DND-41 (cell line): Measurements from ENCODE around the gene ZBTB7B.

Experiments used
- ATAC-seq: fragments of 200-7000 bp; cut with Tn5 transposase; 3 replicates; pipeline ENCODE4 v1.9.1; 2021; ENCODE audit warnings: low read depth; ENCODE audit not compliant: insufficient read depth
- DNase-seq: peaks from one replicate; pipeline ENCODE4 v3.0.0-alpha.2; 2020
- H2AFZ ChIP-seq: 2 replicates; pipeline ENCODE4 v1.6.0; 2012; ENCODE audit warnings: low read depth, low read length
- H3K27ac ChIP-seq: 2 replicates; pipeline ENCODE4 v1.5.1; 2012; ENCODE audit warnings: low read length, inconsistent platforms
- H3K27me3 ChIP-seq: fragments of 200-600 bp; sonication (generic); 2 replicates; pipeline ENCODE4 v1.6.0; 2012; ENCODE audit warnings: low read length, mild to moderate bottlenecking, inconsistent platforms; ENCODE audit not compliant: insufficient read depth, poor library complexity
- H3K36me3 ChIP-seq: 2 replicates; pipeline ENCODE4 v1.5.1; 2012; ENCODE audit warnings: low read length, inconsistent platforms; ENCODE audit not compliant: insufficient read depth
- H3K4me1 ChIP-seq: 2 replicates; pipeline ENCODE4 v1.5.1; 2012; ENCODE audit warnings: mild to moderate bottlenecking, low read length; ENCODE audit not compliant: insufficient read depth
- H3K4me2 ChIP-seq: 2 replicates; pipeline ENCODE4 v1.6.0; 2012; ENCODE audit warnings: mild to moderate bottlenecking, moderate library complexity, low read length, inconsistent platforms; ENCODE audit not compliant: insufficient read depth
- H3K4me3 ChIP-seq, 2 experiments: fragments of 200-600 bp in 1 of 2; shearing (Covaris generic) in 1 of 2; 2 replicates each; pipeline ENCODE4 v1.5.1; 2012 to 2016; ENCODE audit warnings: inconsistent platforms in 2 of 2, low read length in 2 of 2, mild to moderate bottlenecking in 2 of 2, low read depth in 1 of 2, moderate library complexity in 1 of 2
- H3K79me2 ChIP-seq: 2 replicates; pipeline ENCODE4 v1.6.0; 2012; ENCODE audit warnings: low read length, inconsistent platforms; ENCODE audit not compliant: insufficient read depth
- H3K9ac ChIP-seq: 2 replicates; pipeline ENCODE4 v1.6.0; 2012; ENCODE audit warnings: low read depth, mild to moderate bottlenecking, inconsistent platforms, low read length, moderate library complexity
- H3K9me3 ChIP-seq: 2 replicates; pipeline ENCODE4 v1.5.1; 2012; ENCODE audit warnings: low read length, moderate library complexity, mild to moderate bottlenecking, inconsistent platforms; ENCODE audit not compliant: insufficient read depth, severe bottlenecking
- H4K20me1 ChIP-seq: 2 replicates; pipeline ENCODE4 v1.6.0; 2012; ENCODE audit warnings: low read length; ENCODE audit not compliant: insufficient read depth
- EZH2 ChIP-seq: IDR thresholded peaks from 3 replicates; pipeline ENCODE4 v1.6.1; 2012; ENCODE audit warnings: borderline replicate concordance, low read depth, mild to moderate bottlenecking, moderate library complexity, low read length, inconsistent platforms; ENCODE audit not compliant: severe bottlenecking
- TF ChIP-seq, protein P1 (sequence below): IDR thresholded peaks from 2 replicates; pipeline ENCODE4 v1.5.1; 2012; ENCODE audit warnings: borderline replicate concordance, low read length, moderate library complexity, mild to moderate bottlenecking; ENCODE audit not compliant: poor library complexity, severe bottlenecking; ENCODE audit errors: extremely low read depth

The ZBTB7B gene

DNA sequence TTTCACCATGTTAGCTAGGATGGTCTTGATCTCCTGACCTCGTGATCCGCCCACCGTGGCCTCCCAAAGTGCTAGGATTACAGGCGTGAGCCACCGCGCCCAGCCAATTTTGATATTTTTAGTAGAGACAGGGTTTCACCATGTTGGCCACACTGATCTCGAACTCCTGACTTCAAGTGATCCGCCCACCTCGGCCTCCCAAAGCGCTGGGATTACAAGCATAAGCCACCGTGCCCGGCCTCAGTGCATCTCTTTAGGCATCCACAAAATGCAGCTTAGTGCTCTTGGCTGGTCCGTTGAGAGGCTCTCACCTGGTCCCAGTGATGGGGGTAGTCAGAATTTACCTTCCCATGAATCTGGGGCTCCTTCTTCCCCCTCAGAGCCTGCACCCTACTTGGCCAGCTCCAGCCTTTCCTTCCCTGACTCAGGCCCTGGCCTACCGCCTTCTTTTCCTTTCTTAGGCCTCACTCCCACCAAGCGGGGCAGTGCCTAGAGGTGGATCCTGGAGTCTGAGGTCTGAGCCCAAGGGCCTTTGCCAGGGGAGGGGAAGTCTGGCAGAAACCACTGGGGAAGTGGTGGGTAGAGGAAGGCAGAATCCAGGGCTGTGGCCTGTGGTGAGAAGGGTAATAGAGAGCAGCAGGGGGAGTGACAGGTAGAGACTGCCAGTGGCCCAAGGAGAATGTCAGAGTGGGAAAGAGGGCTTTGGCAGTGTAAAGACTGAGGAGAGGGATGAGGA lies 5.5 kb upstream of the ZBTB7B start:
- TF ChIP-seq, protein P1, sequence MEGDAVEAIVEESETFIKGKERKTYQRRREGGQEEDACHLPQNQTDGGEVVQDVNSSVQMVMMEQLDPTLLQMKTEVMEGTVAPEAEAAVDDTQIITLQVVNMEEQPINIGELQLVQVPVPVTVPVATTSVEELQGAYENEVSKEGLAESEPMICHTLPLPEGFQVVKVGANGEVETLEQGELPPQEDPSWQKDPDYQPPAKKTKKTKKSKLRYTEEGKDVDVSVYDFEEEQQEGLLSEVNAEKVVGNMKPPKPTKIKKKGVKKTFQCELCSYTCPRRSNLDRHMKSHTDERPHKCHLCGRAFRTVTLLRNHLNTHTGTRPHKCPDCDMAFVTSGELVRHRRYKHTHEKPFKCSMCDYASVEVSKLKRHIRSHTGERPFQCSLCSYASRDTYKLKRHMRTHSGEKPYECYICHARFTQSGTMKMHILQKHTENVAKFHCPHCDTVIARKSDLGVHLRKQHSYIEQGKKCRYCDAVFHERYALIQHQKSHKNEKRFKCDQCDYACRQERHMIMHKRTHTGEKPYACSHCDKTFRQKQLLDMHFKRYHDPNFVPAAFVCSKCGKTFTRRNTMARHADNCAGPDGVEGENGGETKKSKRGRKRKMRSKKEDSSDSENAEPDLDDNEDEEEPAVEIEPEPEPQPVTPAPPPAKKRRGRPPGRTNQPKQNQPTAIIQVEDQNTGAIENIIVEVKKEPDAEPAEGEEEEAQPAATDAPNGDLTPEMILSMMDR, result no peak
- no peak for TF ChIP-seq EZH2
- H3K27ac ChIP-seq, result no peak overlapping the region
- no peak for DNase-seq
- H3K27me3 ChIP-seq, result peaks cover 45% of the 10 kb centered on the region
- no peak overlapping the region for H3K4me3 ChIP-seq
- H3K9me3 ChIP-seq, result no peaks in the 10 kb centered on the region
- H3K9ac ChIP-seq, result no peak overlapping the region
- H4K20me1 ChIP-seq, result peaks cover 68% of the 10 kb centered on the region
- no peaks in the 10 kb centered on the region for H3K36me3 ChIP-seq
- no peak for ATAC-seq
- H3K79me2 ChIP-seq, result no peaks in the 10 kb centered on the region
- peaks cover 37% of the 10 kb centered on the region for H3K4me1 ChIP-seq
- no peak overlapping the region for H2AFZ ChIP-seq
- H3K4me2 ChIP-seq, result no peak overlapping the region

DNA sequence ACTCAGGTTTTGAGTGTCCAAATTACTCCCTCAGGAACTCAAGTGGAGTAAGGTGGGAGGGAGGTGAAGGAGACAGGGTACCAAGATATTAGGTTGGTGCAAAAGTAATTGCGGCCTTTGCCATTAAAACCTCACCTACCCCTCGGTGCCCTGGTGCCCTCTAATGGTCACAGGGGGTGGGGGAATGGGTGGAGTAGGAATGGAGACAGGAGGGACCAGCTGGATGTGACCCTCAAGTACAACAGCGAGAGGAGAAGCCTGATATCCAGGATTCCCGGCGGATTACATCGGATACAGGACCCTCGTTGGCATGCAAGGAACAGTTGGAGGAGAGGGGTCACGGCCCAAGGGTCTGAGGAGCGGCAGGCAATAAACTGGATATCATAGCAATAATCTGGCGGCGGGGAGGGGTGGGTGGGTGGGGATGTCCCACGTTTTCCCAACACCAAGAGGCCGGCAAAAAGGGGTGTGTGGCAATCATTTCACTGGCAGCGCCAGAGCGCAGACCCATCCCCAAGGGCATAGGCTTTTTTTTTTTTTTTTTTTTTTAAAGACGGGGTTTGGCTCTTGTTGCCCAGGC lies 4.3 kb upstream of the ZBTB7B start:
- Histone ChIP-seq H3K79me2 (no peaks in the 10 kb centered on the region), H3K27me3 (peaks cover 52% of the 10 kb centered on the region), H3K27ac (no peak overlapping the region), H4K20me1 (peaks cover 68% of the 10 kb centered on the region), H3K9me3 (no peaks in the 10 kb centered on the region), H3K9ac (no peak overlapping the region), H2AFZ (no peak overlapping the region), H3K4me3 (no peak overlapping the region), H3K4me2 (peak overlapping the region; percentile 51; the same call in 1 of the 2 replicates), H3K4me1 (peaks cover 37% of the 10 kb centered on the region), H3K36me3 (no peaks in the 10 kb centered on the region)
- DNase-seq (no peak), ATAC-seq (no peak)
- TF ChIP-seq, protein P1, result peak; percentile 26
- no peak for TF ChIP-seq EZH2

DNA sequence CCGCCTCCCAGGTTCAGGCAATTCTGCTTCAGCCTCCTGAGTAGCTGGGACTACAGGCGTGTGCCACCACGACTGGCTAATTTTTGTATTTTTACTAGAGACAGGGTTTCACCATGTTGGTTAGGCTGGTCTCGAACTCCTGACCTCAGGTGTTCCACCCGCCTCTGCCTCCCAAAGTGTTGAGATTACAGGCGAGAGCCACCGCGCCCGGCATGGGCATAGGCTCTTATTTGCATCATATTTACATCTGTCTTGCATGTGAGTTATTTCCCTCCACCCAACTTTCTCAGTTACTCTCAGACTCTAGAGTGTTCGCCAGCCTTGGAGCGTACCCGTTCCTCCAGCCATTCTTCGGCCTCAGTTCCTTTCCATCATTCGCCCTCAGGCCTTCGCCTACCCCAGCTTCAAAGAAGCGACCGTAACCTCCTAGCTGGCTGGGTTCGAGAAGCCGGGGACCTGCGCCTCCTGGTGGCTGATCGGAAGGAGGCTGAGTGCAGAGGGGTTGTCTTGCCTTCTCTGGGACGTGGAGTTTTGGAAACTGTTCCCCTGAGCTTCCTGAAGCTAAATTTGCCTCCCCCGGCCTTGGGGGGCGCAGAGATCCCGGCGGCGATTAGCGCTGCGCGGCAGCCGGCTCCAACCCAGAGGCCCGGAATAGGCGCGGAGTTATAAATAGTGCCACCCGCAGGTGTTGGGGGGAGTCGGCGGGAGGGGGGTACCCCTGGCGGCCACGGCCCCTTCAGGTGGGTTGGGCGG lies 3.6 kb upstream of the ZBTB7B start:
- H3K27ac ChIP-seq, result no peak overlapping the region
- peaks cover 37% of the 10 kb centered on the region for H3K4me1 ChIP-seq

More for the DNA sequence above, 3.6 kb upstream of the ZBTB7B start:
- peak; percentile 92 for DNase-seq
- Histone ChIP-seq H3K4me2 (peak overlapping the region; percentile 51), H2AFZ (no peak overlapping the region), H3K27me3 (peaks cover 55% of the 10 kb centered on the region), H3K79me2 (no peaks in the 10 kb centered on the region), H3K36me3 (no peaks in the 10 kb centered on the region), H3K4me3 (0 out of 4 replicates have a peak overlapping the region, but pooled peaks of 1 of the 2 experiments have one; percentile 15), H3K9ac (no peak overlapping the region), H4K20me1 (peaks cover 67% of the 10 kb centered on the region), H3K9me3 (no peaks in the 10 kb centered on the region)
- ATAC-seq, result peak; percentile 84
- no peak for TF ChIP-seq EZH2
- TF ChIP-seq, protein P1, result peak; percentile 96
